Measurements from ENCODE around the gene NR2F1-AS1.

The NR2F1-AS1 gene

GRCh38 chr5:93602241-93603077 is 21.4 kb upstream of the NR2F1-AS1 start:
- DNase-seq = peak; percentile 86

DNA sequence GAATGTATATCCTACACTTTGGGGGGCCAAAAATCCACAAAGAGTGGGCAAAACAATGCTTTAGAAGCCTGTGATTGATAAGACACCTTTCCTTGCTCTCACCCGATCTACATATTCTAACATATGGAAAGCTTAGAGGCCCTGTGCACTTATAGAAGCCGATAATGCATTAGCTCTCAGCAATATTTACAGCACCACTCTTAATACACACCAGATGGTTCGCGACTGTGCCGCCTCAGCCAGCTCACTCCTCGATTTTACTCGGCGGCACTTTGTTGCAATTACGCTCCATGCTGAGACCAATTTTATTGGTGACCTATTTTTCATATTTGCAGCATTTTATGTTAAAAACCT is 20.8 kb upstream of the NR2F1-AS1 start:
- no peak for DNase-seq

- DNase-seq = no peak
These were observed 20.2 kb upstream of the NR2F1-AS1 start for GRCh38 chr5:93601071-93601801.

DNA sequence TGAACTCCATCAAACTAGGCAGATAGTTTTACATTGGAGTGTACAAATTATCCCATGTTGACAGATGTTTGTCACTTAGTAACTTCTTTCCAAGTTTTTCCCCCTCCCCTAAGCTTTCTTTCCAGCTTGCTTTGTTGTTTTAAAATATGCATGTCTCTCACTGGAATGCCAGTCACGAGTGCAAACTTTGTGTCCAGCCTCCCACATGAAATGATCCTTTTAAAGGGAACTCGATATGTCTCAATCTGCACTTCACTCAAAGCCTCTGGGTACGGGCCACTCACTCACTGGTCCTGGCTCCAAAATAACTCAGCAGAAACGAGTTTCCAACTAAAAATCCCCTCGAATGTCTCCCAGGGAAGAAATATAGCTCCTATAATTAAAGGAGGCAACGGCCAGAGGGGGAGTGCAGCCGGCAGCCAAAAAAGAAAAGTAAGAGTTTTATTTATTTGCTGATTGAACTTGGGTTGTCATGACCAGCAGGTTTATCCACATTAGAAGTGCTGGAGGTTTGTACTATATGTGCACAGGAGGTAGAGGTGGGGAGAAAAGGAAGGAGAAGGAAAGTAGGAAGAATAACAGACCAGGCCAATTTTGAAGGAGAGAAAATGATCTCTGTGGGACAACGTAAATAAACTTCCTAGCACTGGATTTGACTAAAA is 19.5 kb upstream of the NR2F1-AS1 start:
- DNase-seq = no peak

DNA sequence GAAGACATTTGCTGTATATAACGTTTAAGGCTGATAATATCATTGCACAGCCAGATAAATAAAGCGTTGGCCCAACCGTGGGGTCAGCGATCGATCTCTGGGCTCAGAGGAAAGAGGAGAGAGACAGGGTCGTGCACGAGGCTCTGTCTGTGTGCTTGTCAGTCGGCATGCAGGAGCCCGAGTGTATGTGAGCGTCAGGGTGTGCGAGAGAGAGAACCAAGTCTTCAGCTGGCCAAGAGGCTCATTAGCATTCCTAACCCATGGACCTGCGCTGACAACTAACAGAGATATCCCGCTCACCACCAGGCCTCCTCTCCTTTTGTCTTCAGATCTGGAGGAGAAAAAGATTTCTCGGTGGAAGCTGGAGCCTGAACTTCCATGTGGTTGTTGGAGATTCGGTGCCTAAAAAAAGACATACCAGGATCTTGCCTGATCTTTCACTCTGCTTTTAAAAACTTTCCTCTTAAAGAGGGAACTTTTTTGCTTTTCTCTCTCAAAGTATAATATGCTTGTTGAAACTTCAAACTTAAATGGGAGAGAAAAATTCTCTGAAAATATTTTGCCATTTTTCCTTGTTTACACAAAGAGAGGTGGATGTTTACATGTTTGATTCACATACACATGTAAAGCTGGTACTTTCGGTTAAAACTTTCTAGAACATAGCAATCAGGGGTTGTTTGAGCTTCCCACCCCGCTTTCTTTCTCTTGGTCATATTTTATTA is 18.5 kb upstream of the NR2F1-AS1 start:
- DNase-seq = no peak

DNA sequence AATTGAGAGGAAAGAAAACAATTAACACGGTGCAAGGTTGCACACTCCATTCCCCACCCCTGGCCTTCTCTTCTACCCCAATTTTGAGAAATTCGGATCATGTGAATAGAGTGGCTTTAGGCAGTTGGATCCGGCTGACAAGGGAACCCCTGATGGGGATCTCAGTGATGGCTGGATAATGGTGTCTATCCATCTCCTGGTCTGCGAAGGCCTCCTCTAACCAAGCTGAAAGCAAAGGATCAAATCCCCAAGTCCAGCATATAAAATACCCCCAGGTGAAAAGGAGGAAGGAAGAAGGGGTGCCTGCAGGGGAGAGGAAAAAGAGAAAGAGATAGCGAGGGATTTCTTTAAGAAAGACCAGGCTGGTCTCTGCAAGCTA is 18.0 kb upstream of the NR2F1-AS1 start:
- DNase-seq = no peak

DNA sequence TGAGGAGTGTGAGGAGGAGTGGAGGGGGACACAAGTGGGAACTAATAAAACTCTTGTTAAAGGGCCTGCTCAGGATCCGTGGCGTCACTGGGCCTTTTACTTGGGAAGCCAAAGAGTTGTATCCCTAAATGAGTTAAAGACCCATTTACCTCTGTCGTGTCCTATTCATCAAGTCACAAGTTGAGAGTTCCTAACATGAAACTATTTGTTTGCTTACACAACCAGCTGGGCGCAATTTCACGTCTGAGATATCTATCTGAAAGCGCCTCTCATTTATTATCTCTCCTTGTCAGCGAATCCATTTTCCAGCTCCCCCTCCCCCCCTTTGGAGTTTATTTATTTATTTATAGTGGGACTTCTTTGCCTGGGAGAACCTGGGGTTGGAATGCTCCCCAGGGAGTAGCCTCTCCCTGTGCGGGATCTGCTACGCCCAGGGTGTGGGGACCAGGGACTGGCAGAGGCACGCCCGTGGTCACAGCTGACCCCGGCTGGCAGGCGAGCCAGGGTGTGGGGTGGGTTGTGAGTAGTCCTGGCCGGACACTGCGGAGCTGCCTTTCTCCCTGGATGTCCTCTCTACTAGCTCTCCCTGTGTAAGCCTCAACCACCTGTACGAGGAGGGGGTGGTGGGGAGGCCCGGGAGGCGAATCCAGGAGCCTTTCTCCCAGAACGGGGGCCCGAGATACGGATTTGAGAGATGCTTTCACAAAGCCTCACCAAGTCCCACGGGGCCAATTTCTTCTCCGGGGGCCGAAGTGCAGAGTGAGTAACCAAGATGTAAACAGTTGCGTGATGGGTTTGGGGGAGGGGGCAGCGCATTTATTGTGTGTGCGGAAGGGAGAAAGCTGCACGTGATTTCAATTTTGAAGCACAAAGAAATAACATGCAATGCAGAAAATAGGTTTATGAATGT is 17.3 kb upstream of the NR2F1-AS1 start:
- DNase-seq = no peak

- DNase-seq = peak; percentile 37
These were observed 15.9 kb upstream of the NR2F1-AS1 start for GRCh38 chr5:93596676-93597490.

GRCh38 chr5:93596310-93596675 is 15.3 kb upstream of the NR2F1-AS1 start:
- DNase-seq = no peak

DNA sequence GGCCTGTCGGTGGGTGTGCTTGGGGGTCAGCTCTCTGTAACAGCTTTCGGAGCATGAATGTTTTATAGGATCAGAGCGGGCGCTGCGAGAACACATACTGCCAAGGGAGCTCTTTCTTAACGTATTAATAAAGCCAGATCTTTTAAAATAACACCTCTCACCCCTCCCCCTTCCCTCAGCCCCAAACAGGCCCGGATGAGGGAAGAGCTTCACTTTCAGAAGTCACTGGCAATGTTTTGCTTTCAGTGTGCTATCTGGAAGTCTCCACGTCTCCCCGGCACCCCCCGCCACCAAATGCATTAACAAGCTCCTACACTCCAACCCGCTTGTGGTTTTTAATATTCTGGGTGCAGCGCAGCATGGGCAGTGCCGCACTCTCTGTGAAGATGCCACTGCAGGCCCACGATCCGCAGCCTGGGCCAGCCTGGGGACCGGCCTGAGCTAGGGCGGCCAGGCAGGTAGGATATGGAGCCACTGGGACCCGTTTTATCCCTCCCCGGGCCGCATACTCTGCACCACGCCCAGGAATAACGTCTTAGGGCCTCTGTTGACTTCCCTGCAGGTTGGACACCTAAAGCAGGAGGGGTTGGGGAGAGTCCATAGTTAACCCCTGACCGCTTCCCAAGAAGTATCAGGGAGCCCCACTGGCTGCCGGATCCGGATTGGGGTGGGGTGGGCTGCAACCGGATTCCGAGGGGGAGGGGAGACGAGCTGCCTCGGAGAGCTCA is 14.6 kb upstream of the NR2F1-AS1 start:
- DNase-seq = no peak

GRCh38 chr5:93594591-93595419 is 13.8 kb upstream of the NR2F1-AS1 start:
- no peak for DNase-seq

DNA sequence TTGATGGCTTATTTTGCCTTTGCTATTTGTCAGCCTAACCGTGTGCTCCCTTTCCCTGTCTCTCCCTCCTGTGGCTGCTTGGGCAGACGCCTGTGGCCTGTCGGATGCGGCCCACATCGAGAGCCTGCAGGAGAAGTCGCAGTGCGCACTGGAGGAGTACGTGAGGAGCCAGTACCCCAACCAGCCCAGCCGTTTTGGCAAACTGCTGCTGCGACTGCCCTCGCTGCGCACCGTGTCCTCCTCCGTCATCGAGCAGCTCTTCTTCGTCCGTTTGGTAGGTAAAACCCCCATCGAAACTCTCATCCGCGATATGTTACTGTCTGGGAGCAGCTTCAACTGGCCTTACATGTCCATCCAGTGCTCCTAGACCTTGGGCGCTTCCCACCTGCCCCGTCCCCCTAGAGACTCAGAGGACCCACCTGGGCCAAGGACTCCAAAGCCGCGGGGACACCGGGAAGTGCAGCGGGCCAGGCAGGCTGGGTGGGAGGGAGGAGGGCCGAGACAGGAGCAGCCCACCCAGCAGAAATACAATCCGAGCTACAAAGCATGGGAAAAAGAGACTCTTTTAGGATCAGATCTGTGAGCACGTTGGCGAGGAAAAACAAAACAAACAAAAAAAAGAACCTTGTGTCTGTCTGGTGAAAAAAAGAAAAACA is 12.6 kb upstream of the NR2F1-AS1 start:
- DNase-seq = no peak

GRCh38 chr5:93592883-93593282 is 11.9 kb upstream of the NR2F1-AS1 start:
- no peak for DNase-seq

DNA sequence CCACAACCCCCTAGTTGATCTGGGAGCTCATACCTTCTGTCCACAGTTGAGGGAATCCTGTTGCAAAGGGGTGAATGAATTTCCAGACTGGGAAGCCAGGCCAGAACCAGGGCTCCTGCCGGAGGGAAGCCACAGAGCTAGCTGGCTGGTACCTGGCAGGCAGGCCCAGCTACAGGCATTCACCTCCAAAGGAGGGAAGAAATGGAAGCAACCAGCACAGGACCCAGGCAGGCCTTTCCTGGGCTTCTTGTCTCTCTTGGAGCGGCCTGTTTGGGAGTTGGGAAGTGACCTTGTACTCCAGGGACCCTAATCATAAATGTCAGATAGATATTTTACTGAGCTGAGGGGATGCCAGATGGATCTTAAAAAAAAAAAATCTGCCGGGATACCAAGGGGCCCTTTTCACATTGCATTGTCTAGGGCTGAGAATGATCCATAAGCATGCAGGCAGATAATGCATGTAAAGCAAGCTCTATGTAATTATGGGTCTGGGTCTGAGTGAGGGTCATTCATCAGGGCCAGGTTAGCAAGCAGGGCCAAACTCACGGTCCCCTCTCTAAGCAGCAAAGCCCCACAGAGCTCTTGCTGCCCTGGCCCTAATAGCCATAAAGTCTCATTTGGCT is 10.4 kb upstream of the NR2F1-AS1 start:
- DNase-seq = no peak

DNA sequence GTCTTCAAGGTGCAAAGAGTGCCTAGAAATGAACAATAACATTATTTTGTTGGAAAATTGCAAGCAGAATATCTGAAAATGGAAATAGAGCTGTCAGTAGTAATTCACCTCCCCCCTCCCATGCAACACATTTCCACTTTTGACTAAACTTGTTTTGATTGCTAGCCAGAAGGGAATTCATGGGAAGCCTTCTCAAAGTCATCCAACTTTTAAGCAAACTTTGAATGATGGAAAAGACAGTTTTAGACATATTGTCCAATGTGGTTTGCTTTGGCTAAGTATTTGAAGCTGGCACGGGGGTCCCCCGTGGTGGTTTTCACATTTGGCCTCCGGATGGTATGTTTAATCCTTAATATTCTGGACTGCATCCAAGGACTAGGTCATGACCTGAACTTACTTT is 9.5 kb upstream of the NR2F1-AS1 start:
- DNase-seq = no peak

DNA sequence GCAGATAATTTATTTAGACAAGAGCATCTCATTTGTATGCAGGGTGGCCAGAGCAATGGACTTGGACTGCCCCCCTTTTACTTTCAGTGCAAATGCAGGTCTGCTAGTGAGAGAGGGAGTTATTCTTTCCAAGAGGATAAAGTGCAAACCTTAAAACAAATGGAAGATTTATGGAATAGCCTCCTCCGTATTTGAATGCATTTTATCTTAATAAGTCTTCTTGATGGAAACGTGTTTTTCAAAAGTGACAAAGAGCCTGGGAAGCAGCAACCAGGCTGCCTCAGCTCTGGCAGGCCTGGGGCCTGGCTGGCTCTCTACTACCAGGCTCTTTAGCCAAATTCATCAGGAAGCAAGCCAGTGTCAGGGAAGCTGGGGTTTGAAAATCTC is 8.8 kb upstream of the NR2F1-AS1 start:
- no peak for DNase-seq

- DNase-seq = no peak
These were observed 8.3 kb upstream of the NR2F1-AS1 start for GRCh38 chr5:93589152-93589828.
